ENCODE measurements around the gene TXNDC17.
"Not testable (repeated sequence)": the region's sequence is repeated elsewhere in the genome, so short reads cannot be mapped to it uniquely, and the experiment has no call there.

The TXNDC17 gene

GRCh38 chr17:6660805-6661463 lies 20.1 kb downstream of the TXNDC17 start:
- DNase-seq (ENCODE audit: low read depth in 2 of 2) = no peak

- no peak for DNase-seq (ENCODE audit: low read depth in 2 of 2)
Measured at GRCh38 chr17:6661464-6661848, 20.6 kb downstream of the TXNDC17 start.

DNA sequence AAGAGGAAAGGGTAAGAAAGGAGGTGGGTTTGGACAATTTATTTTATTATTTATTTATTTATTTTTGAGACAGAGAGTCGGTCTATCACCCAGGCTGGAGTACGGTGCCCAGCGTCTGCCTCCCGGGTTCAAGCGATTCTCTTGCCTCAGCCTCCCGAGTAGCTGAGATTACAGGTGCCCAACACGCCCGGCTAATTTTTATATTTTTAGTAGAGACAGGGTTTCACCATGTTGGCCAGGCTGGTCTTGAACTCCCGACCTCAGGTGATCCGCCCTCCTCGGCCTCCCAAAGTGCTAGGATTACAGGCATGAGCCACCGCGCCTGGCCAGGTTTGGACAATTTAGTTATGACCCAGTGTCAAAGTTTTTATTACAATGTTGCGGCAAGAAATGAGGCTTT lies 22.3 kb downstream of the TXNDC17 start:
- DNase-seq (ENCODE audit: low read depth in 2 of 2) = not testable (repeated sequence)

GRCh38 chr17:6666077-6666521 lies 25.2 kb downstream of the TXNDC17 start:
- no peak for DNase-seq (ENCODE audit: low read depth in 2 of 2)

DNA sequence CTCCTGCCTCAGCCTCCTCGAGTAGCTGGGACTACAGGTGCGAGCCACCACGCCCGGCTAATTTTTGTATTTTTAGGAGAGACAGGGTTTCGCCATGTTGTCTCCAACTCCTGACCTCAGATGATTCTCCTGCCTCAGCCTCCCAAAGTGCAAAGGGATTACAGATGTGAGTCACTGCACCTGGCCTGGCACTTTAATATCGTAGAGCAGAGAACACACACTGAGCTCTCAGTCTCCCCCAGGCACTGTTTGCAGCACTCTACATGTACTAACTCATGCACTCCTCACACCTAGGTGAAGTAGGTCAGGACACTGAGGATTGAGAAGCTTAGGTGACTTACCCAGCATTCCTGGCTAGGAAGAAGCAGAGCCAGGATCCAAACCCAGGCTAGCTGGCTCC lies 25.7 kb downstream of the TXNDC17 start:
- DNase-seq (ENCODE audit: low read depth in 2 of 2) = no peak

- no peak for DNase-seq (ENCODE audit: low read depth in 2 of 2)
Measured at GRCh38 chr17:6667516-6667915, 26.7 kb downstream of the TXNDC17 start.

DNA sequence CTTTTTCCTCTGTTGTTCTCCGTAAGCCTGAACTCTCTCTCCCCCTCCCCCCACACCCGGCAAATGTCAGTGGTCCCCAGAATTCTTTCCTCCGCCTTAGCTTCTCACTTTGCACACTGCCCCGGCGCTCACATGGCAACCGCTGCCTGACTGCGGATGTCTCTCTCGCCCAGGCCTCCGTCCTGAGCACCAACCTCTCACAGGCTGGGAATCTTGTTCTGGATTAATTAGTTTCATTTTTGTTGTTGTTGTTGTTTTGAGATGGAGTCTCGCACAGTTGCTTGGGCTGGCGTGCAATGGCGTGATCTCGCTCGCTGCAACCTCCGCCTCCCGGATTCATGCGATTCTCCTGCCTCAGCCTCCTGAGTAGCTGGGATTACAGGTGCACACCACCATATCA lies 27.4 kb downstream of the TXNDC17 start:
- DNase-seq (ENCODE audit: low read depth in 2 of 2) = no peak

GRCh38 chr17:6668727-6669425 lies 28.0 kb downstream of the TXNDC17 start:
- no peak for DNase-seq (ENCODE audit: low read depth in 2 of 2)

- no peak for DNase-seq (ENCODE audit: low read depth in 2 of 2)
Measured at GRCh38 chr17:6669479-6670212, 28.8 kb downstream of the TXNDC17 start.

DNA sequence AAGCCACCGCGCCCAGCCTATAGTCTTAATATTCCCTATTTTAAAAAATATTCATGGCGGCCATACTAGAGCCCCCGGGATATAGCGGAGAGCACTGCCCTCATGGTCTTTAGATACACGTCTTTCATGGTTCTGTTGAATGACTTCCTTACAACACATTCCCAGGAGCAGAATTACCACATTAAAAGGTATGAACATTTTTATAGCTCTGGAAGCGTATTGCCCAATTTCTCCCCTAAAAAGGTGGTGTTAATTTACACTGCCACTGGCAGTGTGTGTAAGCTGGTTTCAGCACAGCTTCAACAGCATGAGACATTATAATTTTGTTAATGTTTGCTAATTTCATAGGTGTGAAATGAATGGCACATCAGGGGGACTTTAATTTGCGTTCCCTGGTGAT lies 29.7 kb downstream of the TXNDC17 start:
- no peak for DNase-seq (ENCODE audit: low read depth in 2 of 2)

GRCh38 chr17:6670999-6671398 lies 30.1 kb downstream of the TXNDC17 start:
- DNase-seq (ENCODE audit: low read depth in 2 of 2) = no peak

GRCh38 chr17:6671431-6671830 lies 30.6 kb downstream of the TXNDC17 start:
- DNase-seq (ENCODE audit: low read depth in 2 of 2) = no peak

- no peak for DNase-seq (ENCODE audit: low read depth in 2 of 2)
Measured at GRCh38 chr17:6674586-6674985, 33.7 kb downstream of the TXNDC17 start.

GRCh38 chr17:6675201-6675825 lies 34.5 kb downstream of the TXNDC17 start:
- DNase-seq (ENCODE audit: low read depth in 2 of 2) = no peak

- no peak for DNase-seq (ENCODE audit: low read depth in 2 of 2)
Measured at GRCh38 chr17:6676802-6677157, 35.9 kb downstream of the TXNDC17 start.

GRCh38 chr17:6677158-6677831 lies 36.4 kb downstream of the TXNDC17 start:
- DNase-seq (ENCODE audit: low read depth in 2 of 2) = no peak

DNA sequence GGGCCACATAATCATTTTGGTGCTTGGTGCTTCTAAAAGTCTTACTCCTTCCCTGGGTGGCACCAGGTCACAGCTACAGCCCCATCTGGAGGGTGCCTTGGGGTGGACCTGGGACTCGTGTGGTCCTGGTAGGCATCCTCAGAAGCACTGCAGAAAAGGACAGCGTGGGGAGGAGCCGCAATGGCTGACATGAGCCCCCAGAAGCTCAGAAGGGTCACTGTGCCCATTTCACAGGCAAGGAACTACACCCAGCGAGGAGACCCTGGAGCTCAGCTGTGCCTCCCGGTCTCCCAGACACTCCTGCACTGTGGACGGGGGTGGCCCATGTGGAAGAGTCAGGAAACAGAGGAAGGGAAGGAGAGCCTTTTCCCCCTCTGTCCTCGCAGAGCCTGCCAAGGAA lies 37.1 kb downstream of the TXNDC17 start:
- no peak for DNase-seq (ENCODE audit: low read depth in 2 of 2)

DNA sequence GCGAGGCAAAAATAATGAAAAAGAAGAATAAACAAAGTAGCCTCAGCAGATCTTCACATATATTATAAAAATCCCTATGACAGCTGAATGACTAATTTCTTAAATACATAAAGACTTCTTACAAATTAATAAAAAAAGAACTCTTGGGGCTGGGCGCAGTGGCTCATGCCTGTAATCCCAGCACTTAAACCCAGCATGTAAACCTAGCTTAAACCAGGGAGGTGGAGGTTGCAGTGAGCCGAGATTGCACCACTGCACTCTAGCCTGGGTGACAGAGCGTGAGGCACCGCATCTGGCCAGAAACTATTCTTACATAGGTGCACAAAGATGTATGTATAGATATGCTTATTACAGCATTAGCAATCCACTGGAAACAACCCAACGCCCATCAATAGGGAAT lies 38.4 kb downstream of the TXNDC17 start:
- no peak for DNase-seq (ENCODE audit: low read depth in 2 of 2)

- DNase-seq (ENCODE audit: low read depth in 2 of 2) = no peak
Measured at GRCh38 chr17:6681176-6681575, 40.3 kb downstream of the TXNDC17 start.

GRCh38 chr17:6681671-6682070 lies 40.8 kb downstream of the TXNDC17 start:
- DNase-seq (ENCODE audit: low read depth in 2 of 2) = no peak

- DNase-seq (ENCODE audit: low read depth in 2 of 2) = no peak
Measured at GRCh38 chr17:6682339-6682738, 41.5 kb downstream of the TXNDC17 start.

- DNase-seq (ENCODE audit: low read depth in 2 of 2) = no peak
Measured at GRCh38 chr17:6683081-6683684, 42.3 kb downstream of the TXNDC17 start.
